Stimulated activated CD8-positive, alpha-beta memory T cell treated with anti-CD3 and anti-CD28 coated beads, Interleukin-7, amount 100 ng/mL, for 48 hours (primary cell): Measurements from ENCODE around the gene OR5M11.
"Not testable (repeated sequence)": the region's sequence is repeated elsewhere in the genome, so short reads cannot be mapped to it uniquely, and the experiment has no call there.

ENCODE experiments used
- DNase-seq, 2 donors: peaks; one replicate each; pipeline ENCODE4 v3.0.0-alpha.2; 2020; ENCODE audit warnings: low read depth in 1 of 2; ENCODE audit errors: extremely low read depth in 1 of 2

OR5M11 gene

GRCh38 chr11:56543157-56543556 is at the start of gene OR5M11:
Gene OR5M11 (minus strand): TSS chr11:56543257. CDS start chr11:56543257, 0 bp downstream.
- DNase-seq = no peak

GRCh38 chr11:56592088-56592717 is 49.1 kb upstream of the OR5M11 start:
- not testable (repeated sequence) for DNase-seq

DNA sequence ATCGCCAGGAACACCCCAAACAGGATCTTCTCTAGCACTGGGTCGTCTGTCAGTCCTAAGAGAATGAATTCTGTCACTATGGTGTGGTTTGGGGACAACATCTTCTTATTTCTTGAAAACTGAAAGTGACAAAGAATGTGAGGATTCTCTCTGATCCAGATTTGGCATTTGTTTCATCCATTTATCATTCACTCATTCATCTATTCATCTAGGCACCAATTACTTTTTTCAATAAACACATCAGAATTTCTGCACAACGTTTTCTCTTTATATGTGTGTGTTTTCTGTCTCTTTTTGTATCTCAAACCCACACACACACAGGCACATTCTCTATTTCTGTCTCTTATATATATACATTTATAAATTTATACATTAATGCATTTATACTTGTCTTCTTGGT is 34.6 kb upstream of the OR5M11 start, which contains the start of gene OR5M10:
OR5M10 (minus strand) TSS at position 101 of the 400 bp plus-strand sequence; CDS start at position 101, 0 bp downstream.
- DNase-seq = no peak

DNA sequence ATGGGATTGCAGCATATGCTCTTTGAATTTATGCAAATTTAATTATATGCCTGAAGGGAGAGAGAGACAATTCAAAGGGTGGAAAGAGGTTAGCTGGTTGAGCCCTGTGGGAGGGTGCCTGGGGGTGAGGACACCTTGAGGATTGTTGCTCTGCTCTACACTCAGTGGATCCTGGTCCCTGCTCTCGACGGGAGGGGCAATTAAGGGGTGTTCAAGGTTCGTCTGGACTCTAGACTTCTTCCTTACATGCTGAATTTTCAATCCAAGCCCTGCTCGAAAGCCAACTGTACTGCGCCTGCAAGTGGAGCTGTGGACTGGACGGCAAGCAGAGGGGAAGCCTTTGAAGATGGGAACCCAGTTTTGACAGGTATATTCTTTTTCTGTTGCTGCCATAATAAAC is 15.5 kb upstream of the OR5M11 start:
- DNase-seq = no peak

- not testable (repeated sequence) for DNase-seq
Measured at GRCh38 chr11:56554691-56555090, 11.6 kb upstream of the OR5M11 start.

DNA sequence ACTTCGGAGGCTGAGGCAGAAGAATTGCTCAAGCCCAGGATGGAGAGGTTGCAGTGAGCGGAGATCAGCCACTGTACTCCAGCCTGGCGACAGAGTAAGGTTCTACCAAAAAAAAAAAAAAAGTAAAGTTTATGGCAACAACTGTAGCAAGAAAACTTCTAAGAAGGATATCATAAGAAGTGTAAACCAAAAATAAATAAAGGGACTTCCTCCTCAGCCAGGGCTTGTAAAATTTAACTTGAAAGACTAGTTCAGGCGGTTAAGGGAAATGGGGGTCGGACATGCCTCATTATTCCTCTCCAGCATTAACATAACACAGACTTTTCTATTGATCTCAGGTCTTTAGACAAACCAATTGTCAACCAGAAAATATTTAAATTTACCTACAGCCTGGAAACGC is 2.5 kb upstream of the OR5M11 start:
- no peak for DNase-seq

- no peak for DNase-seq
Measured at GRCh38 chr11:56543739-56544138, 682 bp upstream of the OR5M11 start.

- DNase-seq = no peak
Measured at GRCh38 chr11:56533054-56533740, 9.9 kb downstream of the OR5M11 start.

GRCh38 chr11:56531856-56532255 is 11.2 kb downstream of the OR5M11 start:
- DNase-seq = no peak

DNA sequence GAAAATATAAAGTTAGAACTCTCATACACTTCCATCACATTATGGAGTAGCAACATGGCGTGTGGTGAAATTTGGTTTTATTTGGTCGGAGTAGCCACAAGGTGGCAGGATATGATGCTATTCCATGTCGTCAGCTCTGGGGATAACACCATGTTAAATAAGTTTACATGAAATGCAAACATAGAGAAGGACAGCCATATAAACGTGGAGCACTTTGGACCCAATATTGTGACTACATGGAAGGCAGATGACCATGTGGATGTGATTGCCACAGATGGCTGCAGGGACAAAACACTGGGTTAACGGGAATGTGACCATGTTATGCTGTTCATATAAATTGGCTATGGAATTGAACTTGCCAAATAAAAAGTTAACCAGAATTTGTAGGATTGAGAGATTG is 21.0 kb downstream of the OR5M11 start:
- DNase-seq = no peak

DNA sequence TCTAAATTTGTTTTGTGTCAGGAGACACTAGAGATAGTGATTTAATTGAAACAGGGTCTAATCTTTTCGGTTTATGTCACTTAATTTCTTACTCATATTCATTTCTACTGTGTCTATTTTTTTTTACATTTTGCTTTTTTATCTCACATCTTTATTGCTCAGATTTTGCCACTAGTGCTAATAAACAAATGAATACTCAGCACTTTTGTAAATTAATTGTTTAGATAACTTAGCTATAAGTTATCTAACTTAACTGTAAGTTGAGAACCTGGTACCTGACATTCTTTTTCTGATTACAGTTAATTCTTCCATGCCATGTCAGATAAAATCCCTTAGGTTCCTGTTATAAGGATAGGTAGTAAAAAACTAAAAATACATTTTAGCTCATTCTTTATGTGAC is 29.8 kb downstream of the OR5M11 start:
- no peak for DNase-seq

DNA sequence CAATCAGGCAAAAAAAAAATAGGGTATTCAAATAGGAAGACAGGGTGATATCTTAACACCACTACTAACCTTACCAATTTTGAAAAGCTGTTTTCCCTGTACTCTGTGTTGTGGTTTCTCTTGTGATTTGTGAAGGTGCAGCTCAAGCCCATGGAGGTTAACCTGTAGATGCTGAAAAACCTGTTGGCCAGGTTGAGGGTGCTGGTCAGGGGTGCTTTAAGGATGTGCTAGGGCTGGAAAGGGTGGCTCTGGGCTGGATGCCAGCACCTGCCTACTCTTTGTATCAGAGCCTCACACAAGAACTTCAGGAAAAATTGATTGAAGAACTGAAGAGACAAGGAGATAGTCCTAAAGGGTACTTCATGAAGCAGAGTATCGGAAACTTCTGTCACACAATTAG is 33.6 kb downstream of the OR5M11 start:
- no peak for DNase-seq

DNA sequence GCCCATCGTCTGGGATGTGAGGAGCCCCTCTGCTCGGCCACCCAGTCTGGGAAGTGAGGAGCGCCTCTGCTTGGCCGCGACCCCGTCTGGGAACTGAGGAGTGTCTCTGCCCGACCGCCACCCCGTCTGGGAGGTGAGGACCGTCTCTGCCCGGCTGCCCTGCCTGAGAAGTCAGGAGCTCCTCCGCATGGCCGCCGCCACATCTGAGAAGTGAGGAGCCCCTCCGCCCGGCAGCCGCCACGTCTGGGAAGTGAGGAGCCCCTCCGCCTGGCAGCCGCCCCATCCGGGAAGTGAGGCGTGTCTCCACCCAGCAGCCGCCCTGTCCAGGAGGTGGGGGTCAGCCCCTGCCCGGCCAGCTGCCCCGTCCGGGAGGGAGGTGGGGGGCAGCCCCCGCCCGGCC is 46.0 kb downstream of the OR5M11 start:
- DNase-seq = no peak

DNA sequence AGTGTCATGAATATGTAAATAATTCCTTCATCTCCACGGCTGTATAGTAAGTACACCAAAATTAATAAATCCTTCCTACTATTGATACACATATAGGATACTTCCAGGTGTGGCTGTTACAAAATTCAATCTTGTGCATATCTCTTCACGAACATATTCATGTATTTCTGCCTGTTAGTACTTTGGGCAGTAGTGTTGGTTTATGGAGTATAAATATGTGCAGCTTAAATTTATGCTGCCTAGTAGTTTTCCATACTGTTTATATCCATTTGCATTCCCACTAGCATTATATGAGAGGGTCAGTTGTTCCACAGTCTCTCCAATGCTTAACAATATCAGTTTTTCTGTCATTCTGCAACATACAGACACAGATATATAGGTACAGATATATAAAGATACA is 47.9 kb downstream of the OR5M11 start:
- DNase-seq = no peak
